Endothelial cell (in vitro differentiated cells): Measurements from ENCODE around the gene KAT7. TPM values are rescaled to one million over a fixed set of nuclear protein-coding genes. Genes with fewer than 3 reads are reported as not detected.

Experiments used
- DNase-seq: peaks from one replicate; pipeline ENCODE4 v3.0.0; 2021; ENCODE audit warnings: low spot score
- H3K27ac Mint-ChIP-seq: one replicate; pipeline ENCODE4 v1.8.0; 2021; ENCODE audit warnings: mixed read lengths, inconsistent platforms; ENCODE audit not compliant: unreplicated experiment
- H3K27me3 Mint-ChIP-seq: one replicate; pipeline ENCODE4 v1.8.0; 2021; ENCODE audit warnings: mild to moderate bottlenecking, moderate library complexity, mixed read lengths, inconsistent platforms; ENCODE audit not compliant: unreplicated experiment
- H3K36me3 Mint-ChIP-seq: one replicate; pipeline ENCODE4 v1.8.0; 2021; ENCODE audit warnings: mild to moderate bottlenecking, low read depth, mixed read lengths, inconsistent platforms; ENCODE audit not compliant: unreplicated experiment
- H3K4me1 Mint-ChIP-seq: one replicate; pipeline ENCODE4 v1.8.0; 2021; ENCODE audit warnings: mild to moderate bottlenecking, mixed read lengths, inconsistent platforms; ENCODE audit not compliant: unreplicated experiment
- H3K4me3 Mint-ChIP-seq: one replicate; pipeline ENCODE4 v1.8.0; 2021; ENCODE audit warnings: mild to moderate bottlenecking, mixed read lengths, inconsistent platforms; ENCODE audit not compliant: unreplicated experiment
- H3K9me3 Mint-ChIP-seq: one replicate; pipeline ENCODE4 v1.8.0; 2021; ENCODE audit warnings: mixed read lengths, inconsistent platforms; ENCODE audit not compliant: unreplicated experiment
- total RNA-seq: library from RNA; stranded (reverse); fragmentation: NEBNext Ultra II Directional; extraction: Animal tissue kit (Norgen Biotek cat#: 25700); gene quantifications from one replicate; pipeline ENCODE4 v1.2.1, GENCODE V29; 2021; ENCODE audit not compliant: unreplicated experiment
- TF ChIP-seq, protein P1 (sequence below): fragments of 200-600 bp; sonication (generic); IDR thresholded peaks from one replicate; pipeline ENCODE4 v1.5.0; 2021; ENCODE audit warnings: antibody characterized with exemption; ENCODE audit not compliant: unreplicated experiment

Gene KAT7
- total RNA-seq, 1 donor from 2014 or later: 307 TPM

DNA sequence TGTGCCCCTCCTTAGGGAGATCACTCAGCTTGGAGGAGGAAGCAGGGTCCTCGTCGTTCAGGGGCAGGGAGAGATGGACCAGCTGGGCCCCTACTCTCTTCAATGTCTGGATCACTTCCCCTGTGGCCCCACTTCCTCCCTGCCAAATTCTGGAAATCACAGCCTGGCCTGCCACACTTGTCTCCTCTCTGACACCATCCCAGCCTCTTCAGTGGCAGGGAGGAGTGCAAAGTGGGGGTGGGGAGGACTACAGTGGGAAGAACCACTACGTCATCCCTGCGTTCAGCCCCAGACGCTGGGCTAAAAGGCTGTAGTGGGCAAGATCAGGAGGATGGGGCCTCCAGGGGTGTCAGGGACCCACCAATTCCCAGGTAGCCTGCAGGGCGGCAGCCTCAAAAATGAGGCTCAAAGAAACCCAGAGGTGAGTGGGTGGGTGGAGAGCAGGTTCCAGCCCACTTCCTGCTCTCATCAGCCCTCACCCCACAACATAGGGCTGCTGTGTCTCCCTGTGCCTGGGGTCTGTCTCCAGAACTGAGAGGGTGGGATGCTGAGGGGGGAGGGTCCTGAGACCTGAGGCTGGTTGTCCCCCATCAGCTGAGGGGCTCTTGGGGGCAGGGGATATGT, 84.4 kb downstream of the KAT7 start:
- Mint-ChIP-seq H3K27me3 (peaks cover 7% of the 10 kb centered on the region), H3K36me3 (peaks cover 4% of the 10 kb centered on the region), H3K27ac (no peak overlapping the region), H3K4me1 (peaks cover 11% of the 10 kb centered on the region), H3K4me3 (no peak overlapping the region), H3K9me3 (no peaks in the 10 kb centered on the region)
- TF ChIP-seq, protein P1, sequence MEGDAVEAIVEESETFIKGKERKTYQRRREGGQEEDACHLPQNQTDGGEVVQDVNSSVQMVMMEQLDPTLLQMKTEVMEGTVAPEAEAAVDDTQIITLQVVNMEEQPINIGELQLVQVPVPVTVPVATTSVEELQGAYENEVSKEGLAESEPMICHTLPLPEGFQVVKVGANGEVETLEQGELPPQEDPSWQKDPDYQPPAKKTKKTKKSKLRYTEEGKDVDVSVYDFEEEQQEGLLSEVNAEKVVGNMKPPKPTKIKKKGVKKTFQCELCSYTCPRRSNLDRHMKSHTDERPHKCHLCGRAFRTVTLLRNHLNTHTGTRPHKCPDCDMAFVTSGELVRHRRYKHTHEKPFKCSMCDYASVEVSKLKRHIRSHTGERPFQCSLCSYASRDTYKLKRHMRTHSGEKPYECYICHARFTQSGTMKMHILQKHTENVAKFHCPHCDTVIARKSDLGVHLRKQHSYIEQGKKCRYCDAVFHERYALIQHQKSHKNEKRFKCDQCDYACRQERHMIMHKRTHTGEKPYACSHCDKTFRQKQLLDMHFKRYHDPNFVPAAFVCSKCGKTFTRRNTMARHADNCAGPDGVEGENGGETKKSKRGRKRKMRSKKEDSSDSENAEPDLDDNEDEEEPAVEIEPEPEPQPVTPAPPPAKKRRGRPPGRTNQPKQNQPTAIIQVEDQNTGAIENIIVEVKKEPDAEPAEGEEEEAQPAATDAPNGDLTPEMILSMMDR: no peak
- no peak for DNase-seq

DNA sequence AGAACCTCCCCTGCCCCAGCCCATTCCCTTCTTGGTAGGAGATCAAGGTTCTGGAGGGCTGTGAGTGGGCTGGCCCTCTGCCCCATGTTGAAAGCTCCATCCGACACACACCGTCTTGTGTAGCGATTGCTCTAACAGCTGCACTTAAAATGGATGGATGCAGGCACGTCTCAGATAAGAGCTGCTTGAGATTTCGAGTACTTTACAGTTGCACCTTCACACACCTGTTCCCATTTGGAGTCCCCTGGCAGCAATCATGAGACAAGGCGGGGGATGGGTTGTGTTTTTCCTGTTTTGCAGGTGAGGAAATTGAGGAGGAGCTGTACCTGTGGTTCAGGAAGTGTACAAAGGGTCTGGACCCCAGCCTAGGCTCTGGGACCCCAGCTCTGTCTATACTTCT, 85.0 kb downstream of the KAT7 start:
- TF ChIP-seq, protein P1: no peak
- no peak for DNase-seq
- H3K36me3 Mint-ChIP-seq: peaks cover 4% of the 10 kb centered on the region
- H3K27ac Mint-ChIP-seq: no peak overlapping the region
- peaks cover 11% of the 10 kb centered on the region for H3K4me1 Mint-ChIP-seq
- no peaks in the 10 kb centered on the region for H3K9me3 Mint-ChIP-seq
- H3K4me3 Mint-ChIP-seq: no peak overlapping the region
- H3K27me3 Mint-ChIP-seq: peaks cover 8% of the 10 kb centered on the region

DNA sequence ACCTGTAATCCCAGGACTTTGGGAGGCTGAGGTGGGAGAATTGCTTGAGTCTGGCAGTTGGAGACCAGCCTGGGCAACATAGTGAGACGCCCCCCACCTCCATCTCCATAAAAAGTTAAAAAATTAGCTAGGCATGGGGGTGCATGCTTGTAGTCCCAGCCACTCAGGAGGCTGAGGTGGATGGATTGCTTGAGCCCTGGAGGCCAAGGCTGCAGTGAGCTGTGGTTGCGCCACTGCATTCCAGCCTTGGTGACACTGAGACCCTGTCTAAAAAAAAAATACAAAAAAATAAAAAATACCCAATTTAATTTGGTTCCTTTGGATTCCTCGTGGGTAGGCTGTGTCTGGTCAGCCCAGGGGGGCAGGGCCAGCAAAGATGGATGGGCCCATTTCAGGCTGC, 85.4 kb downstream of the KAT7 start:
- no peak overlapping the region for H3K27ac Mint-ChIP-seq
- H3K9me3 Mint-ChIP-seq: no peaks in the 10 kb centered on the region
- no peak for DNase-seq
- peaks cover 8% of the 10 kb centered on the region for H3K27me3 Mint-ChIP-seq
- TF ChIP-seq, protein P1: no peak
- no peak overlapping the region for H3K4me3 Mint-ChIP-seq
- no peaks in the 10 kb centered on the region for H3K36me3 Mint-ChIP-seq
- peaks cover 11% of the 10 kb centered on the region for H3K4me1 Mint-ChIP-seq

DNA sequence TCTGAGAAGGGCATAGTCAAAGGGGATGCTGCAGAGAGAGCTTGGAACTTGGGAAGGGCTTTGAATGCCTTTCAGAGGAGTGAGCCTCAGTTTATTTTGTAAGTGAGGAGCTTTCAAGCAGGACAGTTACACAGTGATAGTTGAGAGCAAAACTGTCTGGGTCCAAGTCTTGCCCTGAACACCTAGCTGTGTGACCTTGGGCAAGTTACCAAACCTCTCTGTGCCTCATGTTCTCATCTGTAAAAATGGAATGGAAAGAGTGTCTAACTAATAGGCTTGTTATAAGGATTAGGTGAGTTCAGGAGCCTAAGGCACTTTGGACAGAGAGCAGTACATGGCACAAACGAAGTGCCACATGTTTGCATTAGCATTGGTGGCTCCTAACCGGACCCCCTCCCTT, 86.4 kb downstream of the KAT7 start:
- Mint-ChIP-seq H3K27me3 (peaks cover 8% of the 10 kb centered on the region), H3K27ac (no peak overlapping the region), H3K4me3 (no peak overlapping the region), H3K9me3 (no peaks in the 10 kb centered on the region), H3K36me3 (no peaks in the 10 kb centered on the region), H3K4me1 (peaks cover 11% of the 10 kb centered on the region)
- DNase-seq: no peak
- TF ChIP-seq, protein P1: no peak

DNA sequence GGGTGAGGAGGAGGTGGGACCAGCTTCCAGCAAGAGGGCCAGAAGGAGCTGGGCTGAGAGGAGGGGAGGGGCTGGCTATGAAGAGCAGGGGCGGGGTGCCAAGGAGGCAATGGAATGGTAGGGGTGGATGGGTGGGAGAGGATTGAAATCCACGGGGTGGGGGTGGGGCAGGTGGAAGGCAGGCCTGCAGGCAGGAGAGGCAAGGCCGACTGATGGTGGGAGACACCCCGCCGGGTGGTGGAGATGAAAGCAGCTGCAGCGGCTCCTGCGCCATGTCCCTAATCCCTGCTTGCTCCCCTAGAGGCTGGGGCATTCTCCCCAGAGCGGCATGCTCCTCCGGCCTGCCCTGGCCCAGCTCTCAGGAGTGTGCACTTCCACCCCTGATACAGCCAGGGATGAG, 87.2 kb downstream of the KAT7 start:
- no peak overlapping the region for H3K4me3 Mint-ChIP-seq
- DNase-seq: no peak

More for the DNA sequence above, 87.2 kb downstream of the KAT7 start:
- TF ChIP-seq, protein P1: no peak
- no peak overlapping the region for H3K27ac Mint-ChIP-seq
- no peaks in the 10 kb centered on the region for H3K36me3 Mint-ChIP-seq
- peaks cover 12% of the 10 kb centered on the region for H3K4me1 Mint-ChIP-seq
- peaks cover 3% of the 10 kb centered on the region for H3K27me3 Mint-ChIP-seq
- H3K9me3 Mint-ChIP-seq: no peaks in the 10 kb centered on the region
